ENCODE data around the gene SH2B2. TPM values are rescaled to one million over a fixed set of nuclear protein-coding genes. Genes with fewer than 3 reads are reported as not detected.

SH2B2 gene
- total RNA-seq, 2 experiments from 2014 or later = 0.77 to 0.95 TPM

DNA sequence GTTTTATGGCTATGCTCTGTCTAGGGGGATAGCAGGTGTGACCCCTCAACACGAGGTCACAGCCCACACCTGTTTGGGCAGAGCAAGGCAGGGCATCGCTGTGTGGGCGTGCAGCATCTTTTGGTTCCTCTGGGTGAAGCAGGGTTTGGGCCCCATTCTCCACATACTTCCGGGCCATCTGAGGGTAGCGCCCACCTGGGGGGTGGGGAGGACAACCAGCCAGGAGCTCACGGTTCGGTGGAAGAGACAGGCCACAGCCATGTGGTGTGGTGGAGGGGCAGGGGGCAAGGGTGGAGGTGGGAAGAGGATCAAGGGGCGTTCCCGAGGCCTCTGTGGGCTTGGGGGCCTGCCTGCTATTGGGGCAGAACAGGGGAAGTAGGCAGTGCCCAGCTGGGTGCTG, 2.4 kb downstream of the SH2B2 start:
- H3K27me3 ChIP-seq (ENCODE audit: control insufficient read depth in 1 of 2, insufficient read depth in 2 of 2, low read length in 2 of 2) = no peaks in the 10 kb centered on the region
- DNase-seq (no peak), ATAC-seq (ENCODE audit: poor library complexity) (no peak)
- Mint-ChIP-seq H3K9me3 (no peaks in the 10 kb centered on the region), H3K27me3 (peaks cover 11% of the 10 kb centered on the region), H3K4me1 (ENCODE audit: low read depth) (peaks cover 27% of the 10 kb centered on the region), H3K27ac (no peak overlapping the region), H3K36me3 (ENCODE audit: low read depth) (no peaks in the 10 kb centered on the region), H3K4me3 (peak overlapping the region; percentile 79)
- H3K9me3 ChIP-seq (ENCODE audit: control insufficient read depth in 1 of 2, insufficient read depth in 1 of 2, low read length in 2 of 2) = no peaks in the 10 kb centered on the region
- intact Hi-C loops (cut with DNase I, micrococcal nuclease) = loop anchor here in 1 of 2 experiments (5.0 to 10.0 kb wide), 3 partner anchors 73 to 786 kb away; partner anchors contain the start of genes ARMC10, FAM185A and FBXL13
- no peaks in the 10 kb centered on the region for H3K36me3 ChIP-seq (ENCODE audit: insufficient read depth, low read length)
- TF ChIP-seq, protein P1, sequence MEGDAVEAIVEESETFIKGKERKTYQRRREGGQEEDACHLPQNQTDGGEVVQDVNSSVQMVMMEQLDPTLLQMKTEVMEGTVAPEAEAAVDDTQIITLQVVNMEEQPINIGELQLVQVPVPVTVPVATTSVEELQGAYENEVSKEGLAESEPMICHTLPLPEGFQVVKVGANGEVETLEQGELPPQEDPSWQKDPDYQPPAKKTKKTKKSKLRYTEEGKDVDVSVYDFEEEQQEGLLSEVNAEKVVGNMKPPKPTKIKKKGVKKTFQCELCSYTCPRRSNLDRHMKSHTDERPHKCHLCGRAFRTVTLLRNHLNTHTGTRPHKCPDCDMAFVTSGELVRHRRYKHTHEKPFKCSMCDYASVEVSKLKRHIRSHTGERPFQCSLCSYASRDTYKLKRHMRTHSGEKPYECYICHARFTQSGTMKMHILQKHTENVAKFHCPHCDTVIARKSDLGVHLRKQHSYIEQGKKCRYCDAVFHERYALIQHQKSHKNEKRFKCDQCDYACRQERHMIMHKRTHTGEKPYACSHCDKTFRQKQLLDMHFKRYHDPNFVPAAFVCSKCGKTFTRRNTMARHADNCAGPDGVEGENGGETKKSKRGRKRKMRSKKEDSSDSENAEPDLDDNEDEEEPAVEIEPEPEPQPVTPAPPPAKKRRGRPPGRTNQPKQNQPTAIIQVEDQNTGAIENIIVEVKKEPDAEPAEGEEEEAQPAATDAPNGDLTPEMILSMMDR (IDR thresholded peaks at IDR 0.05) = no peak
- H3K4me3 ChIP-seq (ENCODE audit: low read length) = no peak overlapping the region
- CTCF ChIA-PET = no interaction called here
- H3K4me1 ChIP-seq (ENCODE audit: insufficient read depth, low read length) = peaks cover 55% of the 10 kb centered on the region
- POLR2A ChIA-PET = interaction anchor here (3.3 kb wide), 1 partner anchor 107 kb away, joined by 14 read pairs; the partner anchor contains the start of gene PRKRIP1
- no peak overlapping the region for H3K27ac ChIP-seq (ENCODE audit: low read depth in 1 of 2, low read length in 2 of 2)

GRCh38 chr7:102291056-102291915, 4.6 kb downstream of the SH2B2 start:
- DNase-seq = peak in 5 of 14 experiments; percentile 15 to 73 (median 25)
- H3K27ac Mint-ChIP-seq = no peak overlapping the region
- peaks cover 13% of the 10 kb centered on the region for H3K4me1 Mint-ChIP-seq (ENCODE audit: low read depth)
- peaks cover 18% of the 10 kb centered on the region for H3K27me3 Mint-ChIP-seq
- no peaks in the 10 kb centered on the region for H3K36me3 Mint-ChIP-seq (ENCODE audit: low read depth)
- POLR2A ChIA-PET = no interaction called here
- TF ChIP-seq, protein P1 (IDR thresholded peaks at IDR 0.05) = no peak
- Histone ChIP-seq H3K27ac (ENCODE audit: low read depth in 1 of 2, low read length in 2 of 2) (no peak overlapping the region), H3K9me3 (ENCODE audit: control insufficient read depth in 1 of 2, insufficient read depth in 1 of 2, low read length in 2 of 2) (no peaks in the 10 kb centered on the region), H3K4me1 (ENCODE audit: insufficient read depth, low read length) (peaks cover 34% of the 10 kb centered on the region), H3K36me3 (ENCODE audit: insufficient read depth, low read length) (no peaks in the 10 kb centered on the region), H3K27me3 (ENCODE audit: control insufficient read depth in 1 of 2, insufficient read depth in 2 of 2, low read length in 2 of 2) (no peaks in the 10 kb centered on the region), H3K4me3 (ENCODE audit: low read length) (no peak overlapping the region)
- no peaks in the 10 kb centered on the region for H3K9me3 Mint-ChIP-seq
- intact Hi-C loops (cut with DNase I, micrococcal nuclease) = no loop called here
- CTCF ChIA-PET = no interaction called here
- peak overlapping the region; percentile 16 for H3K4me3 Mint-ChIP-seq
- peak; percentile 61 for ATAC-seq (ENCODE audit: poor library complexity)

GRCh38 chr7:102291916-102292267, 5.2 kb downstream of the SH2B2 start:
- H3K4me3 Mint-ChIP-seq = no peak overlapping the region
- ChIA-PET POLR2A (no interaction called here), CTCF (no interaction called here)
- H3K4me1 ChIP-seq (ENCODE audit: insufficient read depth, low read length) = peaks cover 33% of the 10 kb centered on the region
- TF ChIP-seq, protein P1 (IDR thresholded peaks at IDR 0.05) = no peak
- H3K9me3 ChIP-seq (ENCODE audit: control insufficient read depth in 1 of 2, insufficient read depth in 1 of 2, low read length in 2 of 2) = no peaks in the 10 kb centered on the region
- peaks cover 18% of the 10 kb centered on the region for H3K27me3 Mint-ChIP-seq
- intact Hi-C loops (cut with DNase I, micrococcal nuclease) = no loop called here
- no peaks in the 10 kb centered on the region for H3K9me3 Mint-ChIP-seq
- H3K4me3 ChIP-seq (ENCODE audit: low read length) = no peak overlapping the region
- H3K36me3 ChIP-seq (ENCODE audit: insufficient read depth, low read length) = no peaks in the 10 kb centered on the region
- H3K27ac ChIP-seq (ENCODE audit: low read depth in 1 of 2, low read length in 2 of 2) = no peak overlapping the region
- no peaks in the 10 kb centered on the region for H3K27me3 ChIP-seq (ENCODE audit: control insufficient read depth in 1 of 2, insufficient read depth in 2 of 2, low read length in 2 of 2)
- H3K36me3 Mint-ChIP-seq (ENCODE audit: low read depth) = no peaks in the 10 kb centered on the region
- ATAC-seq (ENCODE audit: poor library complexity) (no peak), DNase-seq (no peak)
- no peak overlapping the region for H3K27ac Mint-ChIP-seq
- peaks cover 13% of the 10 kb centered on the region for H3K4me1 Mint-ChIP-seq (ENCODE audit: low read depth)
